Measurements from ENCODE around the gene PI4KB.

DNA sequence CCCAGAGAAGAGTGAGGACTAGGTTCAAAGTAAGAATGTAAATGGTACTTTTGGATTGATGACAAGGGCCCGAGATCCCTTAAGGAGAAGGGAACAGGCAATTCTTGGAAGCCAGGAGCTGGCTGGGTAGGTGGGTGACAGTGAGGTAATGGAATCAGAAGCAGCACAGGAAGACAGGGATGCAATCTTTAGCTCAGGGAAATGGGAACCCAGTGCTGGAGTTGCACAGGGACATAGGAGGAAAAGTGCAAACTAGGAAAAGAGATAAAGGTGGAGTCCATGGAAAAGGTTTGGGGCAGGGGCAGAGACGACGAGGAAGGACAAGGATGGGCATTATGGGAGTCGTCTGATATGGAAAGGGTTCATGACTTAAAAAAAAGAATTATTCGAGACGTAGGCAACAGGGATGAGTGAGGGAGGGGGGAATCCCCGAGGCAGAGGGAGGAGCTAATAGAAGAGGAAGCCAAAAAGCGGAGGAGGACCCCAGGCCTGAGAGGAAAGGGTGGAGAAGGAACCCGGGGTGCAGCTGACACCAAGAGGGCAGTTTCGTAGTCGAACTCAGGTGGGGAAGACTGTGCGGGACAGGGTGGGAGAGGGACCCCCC is 495 bp downstream of the PI4KB start:
- TF ChIP-seq CTCF (IDR thresholded peaks at IDR 0.05) (no peak), POLR2A (IDR thresholded peaks at IDR 0.05) (no peak)

Measured in right lobe of liver (tissue), 4 donors.